Stomach smooth muscle (tissue), 2 donors: ENCODE measurements around the gene ARL6IP5.

Experiments used
- H3K27ac ChIP-seq: one replicate; pipeline ENCODE4 v1.7.0; 2013; ENCODE audit warnings: mild to moderate bottlenecking, low read length, inconsistent platforms
- H3K27me3 ChIP-seq, 2 donors: one replicate each; pipeline ENCODE4 v1.7.0; 2013; ENCODE audit warnings: low read length in 2 of 2; ENCODE audit not compliant: insufficient read depth in 2 of 2, control insufficient read depth in 1 of 2
- H3K36me3 ChIP-seq, 2 donors: one replicate each; pipeline ENCODE4 v1.7.0; 2013; ENCODE audit warnings: low read length in 2 of 2; ENCODE audit not compliant: control insufficient read depth in 2 of 2, insufficient read depth in 2 of 2
- H3K4me1 ChIP-seq: one replicate; pipeline ENCODE4 v1.7.0; 2013; ENCODE audit warnings: low read length; ENCODE audit not compliant: control insufficient read depth, insufficient read depth
- H3K4me3 ChIP-seq, 2 donors: one replicate each; pipeline ENCODE4 v1.7.0; 2013; ENCODE audit warnings: low read length in 2 of 2
- H3K9ac ChIP-seq, 2 donors: one replicate each; pipeline ENCODE4 v1.7.0; 2013; ENCODE audit warnings: low read length in 2 of 2, mild to moderate bottlenecking in 1 of 2
- H3K9me3 ChIP-seq, 2 donors: one replicate each; pipeline ENCODE4 v1.7.0; 2013; ENCODE audit warnings: low read length in 2 of 2; ENCODE audit not compliant: control insufficient read depth in 2 of 2
- donor health status: healthy.
- donor health status: Pancreatic carcinoma.

The ARL6IP5 gene, protein sequence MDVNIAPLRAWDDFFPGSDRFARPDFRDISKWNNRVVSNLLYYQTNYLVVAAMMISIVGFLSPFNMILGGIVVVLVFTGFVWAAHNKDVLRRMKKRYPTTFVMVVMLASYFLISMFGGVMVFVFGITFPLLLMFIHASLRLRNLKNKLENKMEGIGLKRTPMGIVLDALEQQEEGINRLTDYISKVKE

DNA sequence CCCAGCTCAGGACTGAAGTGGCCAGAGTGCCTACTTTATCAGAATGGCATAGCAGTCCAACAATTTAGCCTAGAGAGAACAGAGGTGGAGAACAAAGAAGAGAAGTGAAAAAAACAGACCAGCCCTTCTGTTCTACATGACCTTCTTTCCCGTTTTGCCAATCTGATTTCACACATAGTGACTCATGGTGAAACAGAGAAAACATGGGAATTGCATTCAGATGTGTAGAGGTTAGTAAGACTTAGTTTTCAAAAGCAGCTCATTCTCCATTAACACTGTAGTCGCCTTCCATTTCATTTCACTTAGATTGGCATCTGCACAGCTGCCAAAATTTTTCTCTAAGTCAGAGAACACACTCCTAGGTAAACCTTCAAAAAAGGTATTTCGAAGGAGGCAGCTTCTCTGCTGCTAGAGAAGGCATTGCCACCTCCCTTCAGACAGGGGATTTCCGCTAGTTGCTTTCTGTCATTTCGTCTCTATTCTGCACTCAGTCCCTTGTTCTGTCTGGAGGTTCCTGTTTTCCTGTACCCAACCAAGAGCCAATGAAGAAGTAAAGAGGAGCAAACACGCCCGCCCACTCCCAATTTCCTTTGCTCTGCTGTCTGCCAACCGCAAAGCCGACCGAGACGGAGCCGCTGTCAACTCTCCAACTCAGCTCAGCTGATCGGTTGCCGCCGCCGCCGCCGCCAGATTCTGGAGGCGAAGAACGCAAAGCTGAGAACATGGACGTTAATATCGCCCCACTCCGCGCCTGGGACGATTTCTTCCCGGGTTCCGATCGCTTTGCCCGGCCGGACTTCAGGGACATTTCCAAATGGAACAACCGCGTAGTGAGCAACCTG, at the start of gene ARL6IP5:
TSS of gene ARL6IP5 (plus strand) at position 612 of the 842 bp plus-strand sequence. CDS start at position 723, 111 bp downstream.
- Histone ChIP-seq H3K27me3 (no peaks in the 10 kb centered on the region), H3K9me3 (no peaks in the 10 kb centered on the region), H3K27ac (peak within 1 kb of the TSS; percentile 88), H3K9ac (peak within 1 kb of the TSS; percentile 87 to 92), H3K4me3 (peak within 1 kb of the TSS; percentile 96 to 99), H3K36me3 (peaks cover 0 to 4% of the 10 kb centered on the region in 2 donors), H3K4me1 (peaks cover 50% of the 10 kb centered on the region)

DNA sequence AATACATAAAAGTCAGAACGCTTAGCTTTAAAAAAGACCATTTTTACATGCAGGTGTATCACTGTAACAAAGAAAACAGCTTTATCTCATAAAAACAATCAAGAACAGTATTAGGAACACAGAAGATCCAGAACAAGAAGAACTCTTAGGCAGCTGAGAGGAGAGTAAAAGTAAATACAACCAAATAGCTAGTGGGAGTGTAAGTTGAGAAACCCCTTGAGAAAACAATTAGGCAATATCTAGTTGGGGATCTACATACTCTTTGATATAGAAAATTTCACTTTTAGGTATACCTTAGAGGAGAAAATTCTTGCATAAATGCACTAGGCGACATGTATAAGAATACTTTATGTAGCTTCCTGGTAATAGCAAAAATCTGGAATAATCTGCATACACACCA, 40.1 kb upstream of the ARL6IP5 start:
- H3K27me3 ChIP-seq: no peaks in the 10 kb centered on the region
- H3K9ac ChIP-seq: no peak overlapping the region
- peaks cover 20 to 32% of the 10 kb centered on the region in 2 donors for H3K36me3 ChIP-seq
- no peaks in the 10 kb centered on the region for H3K4me1 ChIP-seq
- no peak overlapping the region for H3K4me3 ChIP-seq
- no peaks in the 10 kb centered on the region for H3K9me3 ChIP-seq
- no peak overlapping the region for H3K27ac ChIP-seq

DNA sequence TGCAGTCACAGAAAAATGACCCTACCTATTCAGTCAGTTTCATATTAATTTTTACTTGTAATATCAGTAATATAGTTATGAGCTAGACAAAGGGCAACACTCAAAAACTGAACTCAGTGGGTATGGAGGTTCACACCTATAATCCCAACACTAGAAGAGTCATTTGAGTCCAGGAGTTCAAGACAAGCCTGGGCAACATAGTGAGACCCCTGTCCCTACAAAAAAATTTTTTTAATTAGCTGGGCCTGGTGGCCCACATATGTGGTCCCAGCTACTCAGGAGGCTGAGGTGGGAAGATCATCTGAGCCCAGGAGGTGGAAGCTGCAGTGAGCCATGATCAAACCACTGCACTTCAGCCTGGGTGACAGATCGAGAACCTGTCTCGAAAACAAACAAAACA, 35.7 kb upstream of the ARL6IP5 start:
- Histone ChIP-seq H3K27ac (no peak overlapping the region), H3K27me3 (no peaks in the 10 kb centered on the region), H3K4me1 (peaks cover 13% of the 10 kb centered on the region), H3K36me3 (peaks cover 11 to 24% of the 10 kb centered on the region in 2 donors), H3K9ac (no peak overlapping the region), H3K4me3 (no peak overlapping the region), H3K9me3 (no peaks in the 10 kb centered on the region)

DNA sequence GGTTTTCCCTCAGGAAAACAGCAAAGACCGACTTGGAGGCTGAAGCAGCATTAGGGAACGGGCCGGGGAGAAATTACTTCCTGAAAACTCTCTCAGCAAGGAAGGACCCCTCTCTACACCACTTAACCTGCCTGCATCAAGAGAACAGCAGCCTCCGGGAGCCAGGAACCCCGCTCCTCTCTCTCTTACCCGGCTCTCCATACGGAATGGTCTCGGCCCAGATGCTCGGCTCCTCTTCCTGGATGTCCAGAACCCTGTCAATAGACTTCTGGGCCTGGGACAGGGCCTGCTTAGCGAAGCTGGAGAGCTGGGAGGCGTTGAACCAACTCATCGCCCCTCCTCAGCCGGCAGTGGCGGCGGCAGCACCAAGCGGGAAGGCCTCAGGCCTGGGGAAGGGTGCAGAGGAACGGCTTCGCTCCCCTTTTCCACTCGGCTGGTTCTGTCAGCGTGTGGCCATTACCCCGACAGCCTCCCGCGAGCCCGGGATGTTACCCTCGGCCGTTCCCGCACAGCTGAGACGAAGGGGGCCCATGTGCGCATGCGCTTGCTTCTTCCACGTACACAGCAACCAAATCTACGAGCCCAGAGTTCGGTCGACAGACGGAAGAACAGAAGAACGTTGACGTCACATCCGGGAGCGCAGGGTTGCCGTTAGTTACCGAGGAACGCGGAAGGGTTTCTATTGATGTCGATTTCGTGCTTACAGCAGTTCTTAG, 32.8 kb upstream of the ARL6IP5 start, which contains the start of gene TMF1:
TSS of gene TMF1 (minus strand) at position 578 of the 716 bp plus-strand sequence. CDS start at position 331, 247 bp downstream.
- H3K36me3 ChIP-seq: peaks cover 13 to 15% of the 10 kb centered on the region in 2 donors
- H3K4me3 ChIP-seq: peak within 1 kb of the TSS; percentile 89 to 96
- H3K9me3 ChIP-seq: no peaks in the 10 kb centered on the region
- peak within 1 kb of the TSS; percentile 91 for H3K27ac ChIP-seq
- peak within 1 kb of the TSS; percentile 91 to 95 for H3K9ac ChIP-seq
- no peaks in the 10 kb centered on the region for H3K27me3 ChIP-seq
- H3K4me1 ChIP-seq: peaks cover 13% of the 10 kb centered on the region

DNA sequence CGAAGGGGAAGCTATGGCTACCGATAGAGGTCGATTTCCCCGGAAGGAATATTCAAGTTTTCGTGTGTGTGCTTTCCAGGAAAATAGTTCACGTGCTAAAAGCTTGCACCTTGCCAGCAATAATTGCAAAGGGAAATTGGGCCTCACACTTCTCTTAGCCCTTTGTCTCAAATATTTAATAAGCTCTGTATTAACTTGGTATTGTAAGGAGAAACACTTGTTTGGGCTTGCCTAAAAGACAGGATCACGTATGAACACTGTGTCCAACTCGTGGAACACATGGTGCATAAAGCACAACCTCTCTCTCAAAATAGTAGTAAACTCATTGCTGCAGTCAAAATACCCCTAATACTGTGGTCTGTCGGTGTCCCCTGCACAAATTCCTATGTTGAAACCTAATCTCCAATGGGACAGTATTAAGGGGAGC, 32.3 kb upstream of the ARL6IP5 start:
- no peaks in the 10 kb centered on the region for H3K9me3 ChIP-seq
- H3K4me1 ChIP-seq: peaks cover 13% of the 10 kb centered on the region
- peak overlapping the region; percentile 91 to 95 for H3K9ac ChIP-seq
- peaks cover 11 to 13% of the 10 kb centered on the region in 2 donors for H3K36me3 ChIP-seq
- no peaks in the 10 kb centered on the region for H3K27me3 ChIP-seq
- H3K4me3 ChIP-seq: peak overlapping the region; percentile 89 to 96
- peak overlapping the region; percentile 91 for H3K27ac ChIP-seq

DNA sequence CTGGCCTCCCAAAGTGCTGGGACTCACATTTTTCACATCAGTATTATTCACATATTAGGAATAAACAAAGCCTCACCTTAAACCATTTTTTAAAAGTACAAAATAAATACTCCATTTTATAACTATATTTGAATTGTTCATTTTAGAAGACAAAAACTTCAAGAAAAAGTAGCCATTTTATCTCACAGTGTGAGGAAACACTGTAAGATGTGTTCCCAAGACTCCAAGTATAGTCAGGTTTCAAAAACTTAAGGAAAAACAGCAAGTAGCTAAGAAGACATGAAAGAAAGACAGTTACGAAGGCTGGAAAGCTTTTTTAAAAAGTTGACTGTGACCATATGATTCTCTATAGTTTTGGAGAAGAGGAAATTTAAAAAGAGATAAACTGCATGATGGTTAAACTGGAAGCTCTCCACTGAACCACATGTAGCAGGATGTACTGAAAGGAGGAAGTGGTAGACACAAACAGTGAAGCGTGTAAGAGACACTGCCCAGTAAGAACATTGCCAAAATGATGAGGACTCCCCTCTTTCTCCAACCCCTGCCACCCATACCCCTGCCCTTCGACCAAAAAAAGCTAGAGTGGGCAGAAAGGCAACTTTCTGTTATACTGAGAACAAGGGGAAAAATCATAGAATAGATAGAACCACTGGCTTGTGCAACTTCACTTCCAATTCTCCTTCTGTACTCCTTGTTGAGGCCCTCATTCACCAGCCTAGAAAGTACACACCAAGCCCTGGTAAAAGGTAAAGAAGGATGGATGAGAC, 26.4 kb upstream of the ARL6IP5 start:
- Histone ChIP-seq H3K9ac (no peak overlapping the region), H3K27ac (no peak overlapping the region), H3K36me3 (peaks cover 28 to 29% of the 10 kb centered on the region in 2 donors), H3K27me3 (no peaks in the 10 kb centered on the region), H3K4me1 (no peaks in the 10 kb centered on the region), H3K4me3 (no peak overlapping the region), H3K9me3 (no peaks in the 10 kb centered on the region)

DNA sequence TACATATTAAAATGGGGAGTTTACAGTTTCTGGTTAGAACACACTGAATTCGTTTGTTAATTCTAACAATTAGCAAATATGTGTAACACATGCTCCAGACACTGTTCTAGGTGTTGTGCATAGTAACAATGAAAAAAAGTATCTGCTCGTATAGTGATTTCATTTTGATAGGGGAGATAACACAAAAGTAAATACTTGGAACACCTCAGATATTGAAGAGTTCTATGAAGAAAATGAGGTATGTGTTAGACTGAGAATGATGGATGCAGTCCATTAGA, 25.9 kb upstream of the ARL6IP5 start:
- Histone ChIP-seq H3K36me3 (peaks cover 28 to 29% of the 10 kb centered on the region in 2 donors), H3K4me3 (no peak overlapping the region), H3K27me3 (no peaks in the 10 kb centered on the region), H3K27ac (no peak overlapping the region), H3K4me1 (no peaks in the 10 kb centered on the region), H3K9ac (no peak overlapping the region), H3K9me3 (no peaks in the 10 kb centered on the region)

DNA sequence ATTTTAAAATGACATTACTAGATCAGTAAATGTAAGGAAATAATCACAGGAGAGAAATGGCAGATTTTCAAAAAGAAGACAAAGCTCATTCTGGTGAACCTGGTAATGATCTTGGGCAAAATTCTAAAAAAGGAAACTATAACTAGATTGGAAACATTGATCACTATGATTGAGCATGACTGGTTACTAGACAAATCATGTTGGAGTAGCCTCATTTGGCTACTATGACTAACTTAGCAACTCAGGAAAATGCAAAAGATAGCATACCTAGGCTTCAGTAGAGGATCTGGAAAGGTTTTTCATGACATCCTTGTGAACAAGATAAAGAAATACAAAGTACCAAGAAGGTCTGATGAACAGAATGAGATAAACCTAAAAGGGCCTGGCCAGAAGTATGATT, 25.0 kb upstream of the ARL6IP5 start:
- H3K27ac ChIP-seq: no peak overlapping the region
- no peak overlapping the region for H3K9ac ChIP-seq

DNA sequence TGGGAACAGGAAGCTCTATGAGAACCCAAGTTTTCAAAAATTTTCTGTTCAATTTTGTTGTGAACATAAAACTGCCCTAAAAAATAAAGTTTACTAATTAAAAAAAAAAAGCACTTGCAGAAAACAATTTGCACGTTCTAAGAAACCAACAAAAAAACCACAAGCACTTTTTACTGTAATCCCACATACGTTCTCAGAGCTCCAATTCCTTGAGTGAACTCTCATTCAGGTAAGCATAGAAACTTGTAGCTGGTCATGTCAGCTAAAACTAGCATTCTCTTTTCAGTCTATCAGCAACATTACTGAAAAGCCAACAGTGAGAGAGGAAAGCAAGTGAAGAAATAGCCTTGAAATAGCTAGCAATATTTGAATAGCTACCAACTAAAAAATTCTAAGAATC, 21.1 kb upstream of the ARL6IP5 start:
- H3K27me3 ChIP-seq: no peaks in the 10 kb centered on the region
- H3K4me1 ChIP-seq: no peaks in the 10 kb centered on the region
- no peak overlapping the region for H3K9ac ChIP-seq
- H3K36me3 ChIP-seq: peaks cover 19 to 23% of the 10 kb centered on the region in 2 donors
- no peaks in the 10 kb centered on the region for H3K9me3 ChIP-seq
- no peak overlapping the region for H3K27ac ChIP-seq
- no peak overlapping the region for H3K4me3 ChIP-seq

More for the DNA sequence above, 25.0 kb upstream of the ARL6IP5 start:
- Histone ChIP-seq H3K9me3 (no peaks in the 10 kb centered on the region), H3K27me3 (no peaks in the 10 kb centered on the region), H3K36me3 (peaks cover 26 to 29% of the 10 kb centered on the region in 2 donors), H3K4me3 (no peak overlapping the region), H3K4me1 (no peaks in the 10 kb centered on the region)

DNA sequence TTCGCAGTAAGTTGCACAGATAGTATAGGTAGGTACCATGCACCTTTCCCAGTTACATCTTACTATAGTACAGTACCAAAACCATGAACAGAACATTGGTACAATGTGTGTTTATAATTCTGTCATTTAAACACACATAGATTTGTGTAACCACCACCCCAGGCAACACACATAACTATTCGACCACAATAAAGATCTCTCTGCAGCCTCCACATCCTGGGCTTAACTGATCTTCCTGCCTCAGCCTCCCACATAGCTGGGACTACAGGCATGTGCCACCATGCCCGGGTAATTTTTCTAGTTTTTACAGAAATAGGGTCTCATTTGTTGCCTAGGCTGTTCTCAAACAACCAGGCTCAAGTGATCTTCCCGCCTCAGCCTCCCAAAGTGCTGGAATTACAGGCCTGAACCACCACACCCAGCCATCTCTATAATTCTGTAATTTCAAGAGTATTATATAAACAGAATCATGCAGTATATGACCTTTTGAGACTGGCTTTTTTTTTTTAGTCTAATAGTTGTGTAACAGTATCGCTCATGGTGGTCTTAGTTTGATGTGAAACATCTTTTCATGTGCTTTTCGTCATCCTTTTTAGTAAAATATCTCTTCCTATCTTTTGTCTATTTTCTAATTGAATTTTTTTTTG, 19.3 kb upstream of the ARL6IP5 start:
- H3K36me3 ChIP-seq: peaks cover 12 to 19% of the 10 kb centered on the region in 2 donors
- H3K4me3 ChIP-seq: no peak overlapping the region
- no peak overlapping the region for H3K9ac ChIP-seq
- H3K9me3 ChIP-seq: no peaks in the 10 kb centered on the region
- no peak overlapping the region for H3K27ac ChIP-seq
- H3K4me1 ChIP-seq: no peaks in the 10 kb centered on the region
- no peaks in the 10 kb centered on the region for H3K27me3 ChIP-seq
